Suprapubic skin (tissue), 4 donors: ENCODE measurements around the gene ANP32B. TPM values are rescaled to one million over a fixed set of nuclear protein-coding genes. Genes with fewer than 3 reads are reported as not detected.

Source experiments
- DNase-seq, 2 donors: peaks; one replicate each; pipeline ENCODE4 v3.0.0-alpha.2; 2019; ENCODE audit warnings: low spot score in 2 of 2
- H3K27ac ChIP-seq: fragments of 200-600 bp; sonication (generic); one replicate; pipeline ENCODE4 v1.5.1; 2019
- H3K27me3 ChIP-seq: fragments of 200-600 bp; sonication (generic); one replicate; pipeline ENCODE4 v1.5.1; 2019
- H3K36me3 ChIP-seq: fragments of 200-600 bp; sonication (generic); one replicate; pipeline ENCODE4 v1.5.1; 2019
- H3K4me1 ChIP-seq: fragments of 200-600 bp; sonication (generic); one replicate; pipeline ENCODE4 v1.5.1; 2019
- H3K4me3 ChIP-seq: fragments of 200-600 bp; sonication (generic); one replicate; pipeline ENCODE4 v1.5.1; 2019; ENCODE audit warnings: mild to moderate bottlenecking
- H3K9me3 ChIP-seq: fragments of 200-600 bp; sonication (generic); one replicate; pipeline ENCODE4 v1.5.1; 2019
- CTCF ChIP-seq, 2 donors: fragments of 200-600 bp in 1 of 2; fragments of 450-650 bp in 1 of 2; sonication (generic) in 1 of 2; IDR thresholded peaks; one replicate each; pipeline ENCODE4 v1.5.1; 2016 to 2019; ENCODE audit warnings: antibody characterized with exemption in 2 of 2, mild to moderate bottlenecking in 1 of 2, moderate library complexity in 1 of 2
- EP300 ChIP-seq: sonication (generic); formaldehyde crosslinking; IDR thresholded peaks from one replicate; pipeline ENCODE4 v1.6.1; 2017; ENCODE audit warnings: antibody characterized with exemption
- POLR2A ChIP-seq, 2 donors: fragments of 450-650 bp; IDR thresholded peaks; one replicate each; pipeline ENCODE4 v1.6.1; 2017; ENCODE audit warnings: antibody characterized with exemption in 2 of 2, mild to moderate bottlenecking in 2 of 2, moderate library complexity in 2 of 2
- POLR2AphosphoS5 ChIP-seq, 3 donors: sonication (generic); formaldehyde crosslinking; IDR thresholded peaks; one replicate each; pipeline ENCODE4 v1.6.1; 2017; ENCODE audit warnings: antibody characterized with exemption in 3 of 3
- WGBS: methylation state at CpG from one replicate; pipeline ENCODE4 v1.1.5; 2018; 5-methylcytosine and 5-hydroxymethylcytosine counted together
- total RNA-seq, 4 donors: library from RNA; depleted of rRNA; stranded (reverse); fragments of >200 nt; gene quantifications; one replicate each; pipeline ENCODE4 v1.1.0, GENCODE V29; 2016

Gene ANP32B
- total RNA-seq, 4 donors from 2014 or later: 34.8 to 71.6 (median 59.1) TPM

GRCh38 chr9:98021306-98022040 is 38.3 kb downstream of the ANP32B start:
- Histone ChIP-seq H3K27me3 (no peaks in the 10 kb centered on the region), H3K27ac (no peak overlapping the region), H3K4me1 (no peaks in the 10 kb centered on the region), H3K36me3 (peaks cover 41% of the 10 kb centered on the region), H3K4me3 (no peak overlapping the region), H3K9me3 (no peaks in the 10 kb centered on the region)
- DNase-seq: no peak
- 76% methylated on average over 8 of the region's 8 CpGs for WGBS
- TF ChIP-seq POLR2A (IDR thresholded peaks at IDR 0.05): no peak
- TF ChIP-seq EP300: no peak
- TF ChIP-seq POLR2AphosphoS5 (IDR thresholded peaks at IDR 0.05): no peak
- TF ChIP-seq CTCF (IDR thresholded peaks at IDR 0.05): no peak

GRCh38 chr9:98022447-98022846 is 39.3 kb downstream of the ANP32B start:
- Histone ChIP-seq H3K4me3 (no peak overlapping the region), H3K4me1 (no peaks in the 10 kb centered on the region), H3K9me3 (no peaks in the 10 kb centered on the region), H3K36me3 (peaks cover 31% of the 10 kb centered on the region), H3K27ac (no peak overlapping the region), H3K27me3 (no peaks in the 10 kb centered on the region)
- DNase-seq: no peak
- WGBS: 73% methylated on average over 8 of the region's 8 CpGs
- TF ChIP-seq CTCF (IDR thresholded peaks at IDR 0.05) (no peak), POLR2A (IDR thresholded peaks at IDR 0.05) (no peak), EP300 (no peak), POLR2AphosphoS5 (IDR thresholded peaks at IDR 0.05) (no peak)

- no peak for TF ChIP-seq POLR2AphosphoS5 (IDR thresholded peaks at IDR 0.05)
- Histone ChIP-seq H3K27me3 (no peaks in the 10 kb centered on the region), H3K36me3 (peaks cover 11% of the 10 kb centered on the region), H3K9me3 (no peaks in the 10 kb centered on the region), H3K4me3 (no peak overlapping the region), H3K27ac (no peak overlapping the region), H3K4me1 (no peaks in the 10 kb centered on the region)
- WGBS: 100% methylated on average over 1 of the region's 1 CpG
- DNase-seq: no peak
These were observed 41.6 kb downstream of the ANP32B start for GRCh38 chr9:98024702-98025101.

- Histone ChIP-seq H3K27ac (no peak overlapping the region), H3K4me1 (peaks cover 6% of the 10 kb centered on the region), H3K4me3 (no peak overlapping the region), H3K9me3 (no peaks in the 10 kb centered on the region), H3K27me3 (no peaks in the 10 kb centered on the region), H3K36me3 (no peaks in the 10 kb centered on the region)
- TF ChIP-seq POLR2A (IDR thresholded peaks at IDR 0.05) (no peak), EP300 (no peak), POLR2AphosphoS5 (IDR thresholded peaks at IDR 0.05) (no peak), CTCF (IDR thresholded peaks at IDR 0.05) (no peak)
- DNase-seq: no peak
These were observed 48.0 kb downstream of the ANP32B start for GRCh38 chr9:98031169-98031568.

GRCh38 chr9:98031935-98032334 is 48.8 kb downstream of the ANP32B start:
- 81% methylated on average over 1 of the region's 1 CpG for WGBS
- no peak overlapping the region for H3K27ac ChIP-seq
- DNase-seq: no peak
- H3K27me3 ChIP-seq: no peaks in the 10 kb centered on the region
- peaks cover 6% of the 10 kb centered on the region for H3K4me1 ChIP-seq
- H3K4me3 ChIP-seq: no peak overlapping the region
- no peaks in the 10 kb centered on the region for H3K36me3 ChIP-seq
- TF ChIP-seq POLR2AphosphoS5 (IDR thresholded peaks at IDR 0.05): no peak
- TF ChIP-seq EP300: no peak
- no peak for TF ChIP-seq CTCF (IDR thresholded peaks at IDR 0.05)
- no peak for TF ChIP-seq POLR2A (IDR thresholded peaks at IDR 0.05)
- no peaks in the 10 kb centered on the region for H3K9me3 ChIP-seq
